Spinal cord (tissue), 10 donors: ENCODE measurements around the gene TCTN1. TPM values are rescaled to one million over a fixed set of nuclear protein-coding genes. Genes with fewer than 3 reads are reported as not detected.
A peak's percentile ranks its signal among the peaks of the same experiment; 100 is the strongest.
"Not testable (repeated sequence)": the region's sequence is repeated elsewhere in the genome, so short reads cannot be mapped to it uniquely, and the experiment has no call there.

Experiments used
- DNase-seq, 6 donors: peaks; one replicate each; pipeline versions ENCODE4 v3.0.0 to v3.0.0-alpha.2; 2013 to 2015; ENCODE audit warnings: low spot score in 6 of 6, low read depth in 4 of 6
- H3K27ac ChIP-seq: one replicate; pipeline ENCODE4 v1.5.1; 2013; ENCODE audit warnings: low read depth, low read length, control low read depth
- H3K27me3 ChIP-seq: one replicate; pipeline ENCODE4 v1.6.1; 2013; ENCODE audit warnings: low read length; ENCODE audit not compliant: control insufficient read depth, insufficient read depth
- H3K36me3 ChIP-seq: one replicate; pipeline ENCODE4 v1.6.1; 2013; ENCODE audit warnings: low read length; ENCODE audit not compliant: control insufficient read depth, insufficient read depth
- H3K4me1 ChIP-seq: one replicate; pipeline ENCODE4 v1.6.1; 2013; ENCODE audit warnings: low read length; ENCODE audit not compliant: control insufficient read depth, insufficient read depth
- H3K4me3 ChIP-seq: one replicate; pipeline ENCODE4 v1.5.1; 2013; ENCODE audit warnings: low read depth, low read length, control low read depth
- H3K9me3 ChIP-seq: one replicate; pipeline ENCODE4 v1.6.1; 2013; ENCODE audit warnings: low read length; ENCODE audit not compliant: control insufficient read depth, insufficient read depth
- WGBS: methylation state at CpG from one replicate; pipeline ENCODE4 v1.1.5; 2013; ENCODE audit warnings: missing lambda C conversion rate; ENCODE audit not compliant: insufficient coverage; 5-methylcytosine and 5-hydroxymethylcytosine counted together
- long read RNA-seq, 4 donors: transcript quantifications; one replicate each; lab custom pipeline, GENCODE V29; 2026
- polyA plus RNA-seq, 2 donors: library from polyadenylated mRNA; unstranded; fragments of 120-200 nt; gene quantifications; one replicate each; pipeline ENCODE4 v1.2.1, GENCODE V29; 2013; ENCODE audit not compliant: insufficient read length in 2 of 2
- total RNA-seq, 2 donors: library from RNA; depleted of rRNA in 1 of 2; stranded (reverse); fragments of 120-200 nt in 1 of 2; fragments of >200 nt in 1 of 2; gene quantifications; one replicate each; pipeline versions ENCODE4 v1.2.3 to v1.2.4, GENCODE V29; 2013 to 2014
- donor health status: healthy.

Gene TCTN1
- total RNA-seq (100 to 1,000 TPM in 1 of 2 donors, 10 to 100 TPM in 1; 48.1 to 106 TPM), polyA plus RNA-seq (10 to 100 TPM; 62.3 to 67.7 TPM)
- long read RNA-seq, donor 1, full-length matches to known transcripts = 11 of 16 reads
- long read RNA-seq, donor 1, partial matches to known transcripts = 5 of 16 reads
- long read RNA-seq, donor 1, other reads (novel, unspliced or antisense) = 0 of 16 reads
- long read RNA-seq, donor 2, partial matches to known transcripts = 0 of 3 reads
- long read RNA-seq, donor 2, other reads (novel, unspliced or antisense) = 0 of 3 reads
- long read RNA-seq, donor 3, partial matches to known transcripts = 0 of 6 reads
- long read RNA-seq, donor 3, other reads (novel, unspliced or antisense) = 0 of 6 reads
- long read RNA-seq, donor 4, full-length matches to known transcripts = 12 of 18 reads
- long read RNA-seq, donor 4, partial matches to known transcripts = 6 of 18 reads
- long read RNA-seq, donor 4, other reads (novel, unspliced or antisense) = 0 of 18 reads

GRCh38 chr12:110613771-110614684 is at the start of gene TCTN1:
Gene TCTN1 (plus strand): TSS chr12:110614129. CDS start chr12:110614183, 54 bp downstream.
- H3K36me3 ChIP-seq = peaks cover 4% of the 10 kb centered on the region
- WGBS = under 1% methylated on average over 59 of the region's 60 CpGs
- no peaks in the 10 kb centered on the region for H3K27me3 ChIP-seq
- peak; percentile 78 to 98 (median 86) for DNase-seq
- H3K9me3 ChIP-seq = no peaks in the 10 kb centered on the region
- peaks cover 10% of the 10 kb centered on the region for H3K4me1 ChIP-seq
- peak within 1 kb of the TSS; percentile 78 for H3K4me3 ChIP-seq
- peak within 1 kb of the TSS; percentile 44 for H3K27ac ChIP-seq

GRCh38 chr12:110564471-110564991 is 49.4 kb upstream of the TCTN1 start:
- Histone ChIP-seq H3K4me3 (no peak overlapping the region), H3K27ac (no peak overlapping the region), H3K36me3 (no peaks in the 10 kb centered on the region), H3K4me1 (peaks cover 20% of the 10 kb centered on the region), H3K9me3 (no peaks in the 10 kb centered on the region), H3K27me3 (no peaks in the 10 kb centered on the region)
- 100% methylated on average over 2 of the region's 8 CpGs for WGBS
- no peak for DNase-seq

- no peak overlapping the region for H3K4me3 ChIP-seq
- no peaks in the 10 kb centered on the region for H3K27me3 ChIP-seq
- 67% methylated on average over 6 of the region's 8 CpGs for WGBS
- H3K9me3 ChIP-seq = no peaks in the 10 kb centered on the region
- H3K36me3 ChIP-seq = no peaks in the 10 kb centered on the region
- peaks cover 18% of the 10 kb centered on the region for H3K4me1 ChIP-seq
- no peak overlapping the region for H3K27ac ChIP-seq
- DNase-seq = no peak
Measured at GRCh38 chr12:110565894-110566871, 47.7 kb upstream of the TCTN1 start.

GRCh38 chr12:110566993-110567392 is 46.9 kb upstream of the TCTN1 start:
- Histone ChIP-seq H3K9me3 (no peaks in the 10 kb centered on the region), H3K36me3 (no peaks in the 10 kb centered on the region), H3K27ac (no peak overlapping the region), H3K27me3 (no peaks in the 10 kb centered on the region), H3K4me1 (peaks cover 11% of the 10 kb centered on the region), H3K4me3 (no peak overlapping the region)
- no peak for DNase-seq
- 95% methylated on average over 5 of the region's 5 CpGs for WGBS

GRCh38 chr12:110568752-110569151 is 45.2 kb upstream of the TCTN1 start:
- 100% methylated on average over 3 of the region's 6 CpGs for WGBS
- H3K27me3 ChIP-seq = no peaks in the 10 kb centered on the region
- H3K9me3 ChIP-seq = peaks cover 3% of the 10 kb centered on the region
- H3K36me3 ChIP-seq = no peaks in the 10 kb centered on the region
- H3K4me1 ChIP-seq = peaks cover 7% of the 10 kb centered on the region
- H3K4me3 ChIP-seq = no peak overlapping the region
- DNase-seq = no peak
- no peak overlapping the region for H3K27ac ChIP-seq

GRCh38 chr12:110569838-110570237 is 44.1 kb upstream of the TCTN1 start:
- H3K27me3 ChIP-seq, DNase-seq, H3K27ac ChIP-seq, H3K36me3 ChIP-seq, H3K4me1 ChIP-seq, H3K9me3 ChIP-seq, H3K4me3 ChIP-seq: not testable (repeated sequence)
- WGBS = no CpG with 5 or more reads among the region's 2 CpGs

- DNase-seq, H3K27ac ChIP-seq, H3K9me3 ChIP-seq, H3K4me3 ChIP-seq, H3K4me1 ChIP-seq, H3K27me3 ChIP-seq, H3K36me3 ChIP-seq: not testable (repeated sequence)
- WGBS = no CpG with 5 or more reads among the region's 16 CpGs
Measured at GRCh38 chr12:110570798-110571197, 43.1 kb upstream of the TCTN1 start.

GRCh38 chr12:110574044-110574443 is 39.9 kb upstream of the TCTN1 start:
- Histone ChIP-seq H3K4me3 (no peak overlapping the region), H3K27me3 (no peaks in the 10 kb centered on the region), H3K27ac (no peak overlapping the region), H3K9me3 (peaks cover 3% of the 10 kb centered on the region), H3K4me1 (peaks cover 3% of the 10 kb centered on the region), H3K36me3 (no peaks in the 10 kb centered on the region)
- DNase-seq = no peak
- WGBS = no CpG with 5 or more reads among the region's 1 CpG
